Ovary (tissue), 3 donors: Measurements from ENCODE around the gene CFH.

Source experiments
- POLR2A ChIP-seq: fragments of 450-650 bp; IDR thresholded peaks from one replicate; pipeline ENCODE4 v1.6.1; 2017; ENCODE audit warnings: antibody characterized with exemption, mild to moderate bottlenecking, moderate library complexity
- TF ChIP-seq, protein P1 (sequence below), 3 donors: fragments of 450-650 bp in 2 of 3; fragments of 200-600 bp in 1 of 3; IDR thresholded peaks; one replicate each; pipeline versions ENCODE4 v1.5.1 to v1.8.0; 2016 to 2022; ENCODE audit warnings: antibody characterized with exemption in 3 of 3, mild to moderate bottlenecking in 1 of 3
- donor health status: DM: no; HTN: no; CAD: no.

DNA sequence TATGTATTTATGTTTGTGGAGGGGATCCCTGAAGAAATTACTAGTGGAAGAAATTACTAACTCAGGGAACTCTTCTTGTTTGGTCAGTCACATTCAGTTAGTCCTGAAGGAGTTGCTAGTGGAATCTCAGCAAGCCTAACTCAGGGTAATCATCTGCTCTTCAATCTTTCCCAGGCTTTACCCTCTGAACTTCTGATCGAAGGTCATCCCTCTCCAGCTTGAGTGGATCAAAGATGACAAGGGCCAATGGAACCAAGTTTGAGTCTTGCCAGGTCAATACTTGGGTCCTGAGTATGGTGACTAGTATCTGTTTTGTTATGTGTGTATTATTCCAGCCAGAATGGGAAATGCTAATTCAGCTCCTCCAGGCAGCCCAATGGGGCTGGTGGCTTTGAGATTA is 49.3 kb downstream of the CFH start:
- no peak for TF ChIP-seq POLR2A
- TF ChIP-seq, protein P1, sequence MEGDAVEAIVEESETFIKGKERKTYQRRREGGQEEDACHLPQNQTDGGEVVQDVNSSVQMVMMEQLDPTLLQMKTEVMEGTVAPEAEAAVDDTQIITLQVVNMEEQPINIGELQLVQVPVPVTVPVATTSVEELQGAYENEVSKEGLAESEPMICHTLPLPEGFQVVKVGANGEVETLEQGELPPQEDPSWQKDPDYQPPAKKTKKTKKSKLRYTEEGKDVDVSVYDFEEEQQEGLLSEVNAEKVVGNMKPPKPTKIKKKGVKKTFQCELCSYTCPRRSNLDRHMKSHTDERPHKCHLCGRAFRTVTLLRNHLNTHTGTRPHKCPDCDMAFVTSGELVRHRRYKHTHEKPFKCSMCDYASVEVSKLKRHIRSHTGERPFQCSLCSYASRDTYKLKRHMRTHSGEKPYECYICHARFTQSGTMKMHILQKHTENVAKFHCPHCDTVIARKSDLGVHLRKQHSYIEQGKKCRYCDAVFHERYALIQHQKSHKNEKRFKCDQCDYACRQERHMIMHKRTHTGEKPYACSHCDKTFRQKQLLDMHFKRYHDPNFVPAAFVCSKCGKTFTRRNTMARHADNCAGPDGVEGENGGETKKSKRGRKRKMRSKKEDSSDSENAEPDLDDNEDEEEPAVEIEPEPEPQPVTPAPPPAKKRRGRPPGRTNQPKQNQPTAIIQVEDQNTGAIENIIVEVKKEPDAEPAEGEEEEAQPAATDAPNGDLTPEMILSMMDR (IDR thresholded peaks at IDR 0.05) = no peak
